Suprapubic skin (tissue), 4 donors: Measurements from ENCODE around the gene BCL11B.

Experiments used
- POLR2A ChIP-seq, 2 donors: fragments of 450-650 bp; IDR thresholded peaks; one replicate each; pipeline ENCODE4 v1.6.1; 2017; ENCODE audit warnings: antibody characterized with exemption in 2 of 2, mild to moderate bottlenecking in 2 of 2, moderate library complexity in 2 of 2
- POLR2AphosphoS5 ChIP-seq, 3 donors: sonication (generic); formaldehyde crosslinking; IDR thresholded peaks; one replicate each; pipeline ENCODE4 v1.6.1; 2017; ENCODE audit warnings: antibody characterized with exemption in 3 of 3
- TF ChIP-seq, protein P1 (sequence below), 2 donors: fragments of 200-600 bp in 1 of 2; fragments of 450-650 bp in 1 of 2; sonication (generic) in 1 of 2; IDR thresholded peaks; one replicate each; pipeline ENCODE4 v1.5.1; 2016 to 2019; ENCODE audit warnings: antibody characterized with exemption in 2 of 2, mild to moderate bottlenecking in 1 of 2, moderate library complexity in 1 of 2

GRCh38 chr14:99216191-99216590, 55.8 kb downstream of the BCL11B start:
- no peak for TF ChIP-seq POLR2A (IDR thresholded peaks at IDR 0.05)
- TF ChIP-seq, protein P1, sequence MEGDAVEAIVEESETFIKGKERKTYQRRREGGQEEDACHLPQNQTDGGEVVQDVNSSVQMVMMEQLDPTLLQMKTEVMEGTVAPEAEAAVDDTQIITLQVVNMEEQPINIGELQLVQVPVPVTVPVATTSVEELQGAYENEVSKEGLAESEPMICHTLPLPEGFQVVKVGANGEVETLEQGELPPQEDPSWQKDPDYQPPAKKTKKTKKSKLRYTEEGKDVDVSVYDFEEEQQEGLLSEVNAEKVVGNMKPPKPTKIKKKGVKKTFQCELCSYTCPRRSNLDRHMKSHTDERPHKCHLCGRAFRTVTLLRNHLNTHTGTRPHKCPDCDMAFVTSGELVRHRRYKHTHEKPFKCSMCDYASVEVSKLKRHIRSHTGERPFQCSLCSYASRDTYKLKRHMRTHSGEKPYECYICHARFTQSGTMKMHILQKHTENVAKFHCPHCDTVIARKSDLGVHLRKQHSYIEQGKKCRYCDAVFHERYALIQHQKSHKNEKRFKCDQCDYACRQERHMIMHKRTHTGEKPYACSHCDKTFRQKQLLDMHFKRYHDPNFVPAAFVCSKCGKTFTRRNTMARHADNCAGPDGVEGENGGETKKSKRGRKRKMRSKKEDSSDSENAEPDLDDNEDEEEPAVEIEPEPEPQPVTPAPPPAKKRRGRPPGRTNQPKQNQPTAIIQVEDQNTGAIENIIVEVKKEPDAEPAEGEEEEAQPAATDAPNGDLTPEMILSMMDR (IDR thresholded peaks at IDR 0.05), result no peak
- TF ChIP-seq POLR2AphosphoS5 (IDR thresholded peaks at IDR 0.05), result no peak
